ENCODE data around the gene BRD7.

The BRD7 gene

GRCh38 chr16:50303041-50303604 lies 65.7 kb downstream of the BRD7 start:
- DNase-seq (ENCODE audit: low spot score), result no peak

- no peak for DNase-seq (ENCODE audit: low spot score)
Observed at GRCh38 chr16:50302472-50303005, 66.2 kb downstream of the BRD7 start.

GRCh38 chr16:50301626-50302471 lies 66.9 kb downstream of the BRD7 start:
- DNase-seq (ENCODE audit: low spot score), result no peak

GRCh38 chr16:50300942-50301625 lies 67.7 kb downstream of the BRD7 start:
- DNase-seq (ENCODE audit: low spot score), result no peak

- no peak for DNase-seq (ENCODE audit: low spot score)
Observed at GRCh38 chr16:50299508-50300105, 69.2 kb downstream of the BRD7 start.

- no peak for DNase-seq (ENCODE audit: low spot score)
Observed at GRCh38 chr16:50298591-50299507, 69.9 kb downstream of the BRD7 start.

- DNase-seq (ENCODE audit: low spot score), result no peak
Observed at GRCh38 chr16:50298075-50298460, 70.7 kb downstream of the BRD7 start.

GRCh38 chr16:50297301-50298074 lies 71.3 kb downstream of the BRD7 start:
- no peak for DNase-seq (ENCODE audit: low spot score)

- no peak for DNase-seq (ENCODE audit: low spot score)
Observed at GRCh38 chr16:50296807-50297206, 72.0 kb downstream of the BRD7 start.

- DNase-seq (ENCODE audit: low spot score), result no peak
Observed at GRCh38 chr16:50295541-50296132, 73.2 kb downstream of the BRD7 start.

- DNase-seq (ENCODE audit: low spot score), result no peak
Observed at GRCh38 chr16:50294955-50295354, 73.8 kb downstream of the BRD7 start.

- no peak for DNase-seq (ENCODE audit: low spot score)
Observed at GRCh38 chr16:50293994-50294855, 74.6 kb downstream of the BRD7 start.

- DNase-seq (ENCODE audit: low spot score), result no peak
Observed at GRCh38 chr16:50293041-50293783, 75.6 kb downstream of the BRD7 start.

- no peak for DNase-seq (ENCODE audit: low spot score)
Observed at GRCh38 chr16:50292566-50292948, 76.2 kb downstream of the BRD7 start.

- no peak for DNase-seq (ENCODE audit: low spot score)
Observed at GRCh38 chr16:50291719-50292565, 76.8 kb downstream of the BRD7 start.

GRCh38 chr16:50290856-50291255 lies 77.9 kb downstream of the BRD7 start:
- DNase-seq (ENCODE audit: low spot score), result no peak

GRCh38 chr16:50289950-50290764 lies 78.6 kb downstream of the BRD7 start:
- DNase-seq (ENCODE audit: low spot score), result no peak
